Femur (tissue), 1 donor: ENCODE measurements around the gene GATC.

ENCODE experiments used
- DNase-seq: peaks from one replicate; pipeline ENCODE4 v3.0.0-alpha.2; 2017

The GATC gene, protein sequence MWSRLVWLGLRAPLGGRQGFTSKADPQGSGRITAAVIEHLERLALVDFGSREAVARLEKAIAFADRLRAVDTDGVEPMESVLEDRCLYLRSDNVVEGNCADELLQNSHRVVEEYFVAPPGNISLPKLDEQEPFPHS

GRCh38 chr12:120445911-120446843 lies at the start of gene GATC, which contains the start of gene TRIAP1:
Gene GATC, plus strand, starts transcription at chr12:120446444. Its CDS starts 37 bp downstream, at chr12:120446481.
Gene TRIAP1, minus strand, starts transcription at chr12:120446384. Its CDS starts 12 bp downstream, at chr12:120446372.
- DNase-seq = peak; percentile 93

DNA sequence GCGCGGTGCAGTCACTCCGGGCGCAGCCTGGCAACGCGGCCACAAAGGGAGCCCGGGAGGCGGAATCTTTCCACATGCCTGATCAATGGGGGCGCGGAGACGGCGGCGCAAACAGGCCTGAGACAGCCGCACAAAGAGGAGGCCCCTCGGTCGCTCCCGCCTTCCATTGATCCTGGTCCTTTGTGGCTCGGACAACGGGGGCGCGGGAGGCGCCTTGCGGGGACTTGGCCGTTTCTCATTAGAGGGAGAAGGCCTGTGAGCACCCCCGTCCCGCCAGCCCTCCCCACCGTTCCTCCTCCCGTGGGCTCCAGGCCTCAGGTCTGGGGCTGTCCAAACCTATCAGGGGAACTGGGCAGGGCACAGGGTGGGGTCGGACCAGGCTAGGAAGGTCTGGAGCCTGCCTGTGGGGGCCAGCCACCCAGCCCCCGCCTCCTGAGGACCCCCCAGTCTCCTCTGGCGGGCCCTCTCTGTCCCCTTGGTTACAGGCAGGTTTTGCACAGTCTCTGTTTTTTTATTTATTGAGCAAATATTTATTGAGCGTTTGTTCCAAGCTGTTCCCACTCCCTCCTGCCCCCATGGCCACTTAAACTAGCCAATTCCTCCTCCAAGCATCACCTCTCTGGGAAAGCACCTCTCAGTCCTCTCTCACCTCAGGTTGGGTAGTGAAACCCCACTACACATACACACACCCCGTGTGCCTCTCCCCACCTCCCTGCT lies 48.3 kb upstream of the GATC start:
- no peak for DNase-seq

DNA sequence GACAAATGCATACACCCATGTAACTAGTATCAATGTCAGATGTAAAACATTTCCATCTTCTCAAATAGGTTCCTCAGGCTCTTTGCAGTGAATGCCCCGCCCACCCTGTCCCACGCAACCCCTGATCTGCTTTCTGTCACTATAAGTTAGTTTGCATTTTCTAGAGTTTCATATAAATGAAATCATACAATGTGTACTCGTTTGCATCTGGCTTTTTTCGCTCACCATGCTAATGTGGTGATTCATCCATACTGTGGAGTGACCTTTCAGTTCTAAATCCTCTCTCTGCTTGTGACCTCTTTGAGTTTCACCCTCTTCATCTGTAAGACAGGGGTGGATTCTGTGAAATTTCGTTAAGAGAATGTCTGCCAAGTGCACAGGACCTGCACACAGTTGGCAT lies 46.7 kb upstream of the GATC start:
- DNase-seq = no peak

DNA sequence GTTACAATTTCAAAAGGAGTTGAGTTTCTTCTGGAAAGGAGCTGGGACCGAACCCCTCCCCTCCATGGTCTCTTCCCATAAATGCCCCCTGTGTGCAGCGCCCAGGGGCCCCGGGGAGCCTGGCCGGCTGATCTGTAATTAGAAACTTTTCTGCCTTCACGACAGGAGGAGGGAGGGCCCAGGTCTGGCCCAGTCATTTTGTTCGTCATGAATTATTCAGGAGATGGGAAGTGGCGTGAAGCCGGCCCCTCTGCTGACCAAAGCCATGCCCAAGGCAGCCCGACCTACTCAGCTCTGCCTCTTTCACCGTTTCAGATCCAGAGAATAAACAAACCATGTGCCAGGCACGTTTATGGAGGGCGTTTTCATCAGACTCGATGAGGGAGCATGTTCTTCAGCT lies 44.0 kb upstream of the GATC start:
- DNase-seq = peak; percentile 39

- no peak for DNase-seq
These were observed 42.4 kb upstream of the GATC start for GRCh38 chr12:120403869-120404268.

DNA sequence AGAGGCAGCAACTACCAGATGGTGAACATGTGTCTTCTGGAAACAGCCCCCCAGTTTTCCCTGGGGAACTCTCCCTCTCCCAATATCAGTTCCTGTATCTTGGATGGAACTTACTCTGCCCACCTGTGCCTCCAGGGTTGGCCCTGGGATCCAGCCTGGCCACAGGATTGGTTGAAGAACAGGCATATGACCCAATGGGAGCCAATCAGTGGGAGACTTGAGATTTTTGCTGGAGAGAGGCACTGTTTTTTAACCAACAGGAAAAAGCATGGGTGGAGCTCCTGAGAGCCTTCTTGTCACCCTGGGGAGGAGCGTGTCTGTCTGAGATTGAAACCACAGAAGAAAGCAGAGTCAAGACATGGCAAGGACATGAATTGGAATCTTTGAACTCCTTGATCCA lies 42.0 kb upstream of the GATC start:
- no peak for DNase-seq

DNA sequence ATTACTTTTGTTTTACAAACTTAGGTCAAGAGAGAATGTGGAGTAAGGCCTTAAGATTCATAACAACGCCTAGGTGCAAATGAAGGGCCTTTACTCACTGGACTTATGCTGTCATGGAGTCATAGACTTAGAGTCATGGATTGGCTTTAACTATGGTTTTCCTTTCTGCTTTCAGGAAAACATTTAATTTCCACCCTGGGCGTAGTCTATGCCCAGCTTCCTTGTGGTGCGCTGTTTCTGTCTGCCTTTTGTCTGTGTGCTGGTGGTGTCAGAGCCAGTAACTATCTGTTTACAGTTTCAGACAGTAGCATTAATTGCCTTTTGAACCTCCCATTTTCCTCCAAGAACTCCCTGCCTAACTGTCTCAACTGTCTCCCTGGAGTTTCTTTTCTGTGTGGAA lies 40.2 kb upstream of the GATC start:
- no peak for DNase-seq

DNA sequence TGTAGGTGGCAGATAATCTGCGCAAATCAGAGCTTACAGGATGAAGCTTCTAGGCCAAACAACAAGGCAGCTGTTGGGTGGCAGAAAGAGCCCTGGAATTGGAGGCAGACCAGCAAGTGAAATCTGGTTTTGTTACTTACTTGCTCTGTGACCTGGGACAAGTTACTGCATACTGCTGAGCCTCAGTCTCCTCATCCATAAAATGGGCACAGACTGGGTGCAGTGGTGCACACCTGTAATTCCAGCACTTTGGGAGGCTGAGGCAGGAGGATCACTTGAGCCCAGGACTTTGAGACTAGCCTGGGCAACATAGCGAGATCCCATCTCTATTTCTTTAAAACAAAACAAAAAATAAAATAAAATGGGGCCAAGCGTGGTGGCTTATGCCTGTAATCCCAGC lies 39.7 kb upstream of the GATC start:
- no peak for DNase-seq

- DNase-seq = no peak
These were observed 37.5 kb upstream of the GATC start for GRCh38 chr12:120408771-120409170.

GRCh38 chr12:120412421-120412820 lies 33.8 kb upstream of the GATC start:
- no peak for DNase-seq

GRCh38 chr12:120413901-120414695 lies 32.1 kb upstream of the GATC start:
- no peak for DNase-seq

GRCh38 chr12:120416490-120417216 lies 29.6 kb upstream of the GATC start:
- DNase-seq = no peak

DNA sequence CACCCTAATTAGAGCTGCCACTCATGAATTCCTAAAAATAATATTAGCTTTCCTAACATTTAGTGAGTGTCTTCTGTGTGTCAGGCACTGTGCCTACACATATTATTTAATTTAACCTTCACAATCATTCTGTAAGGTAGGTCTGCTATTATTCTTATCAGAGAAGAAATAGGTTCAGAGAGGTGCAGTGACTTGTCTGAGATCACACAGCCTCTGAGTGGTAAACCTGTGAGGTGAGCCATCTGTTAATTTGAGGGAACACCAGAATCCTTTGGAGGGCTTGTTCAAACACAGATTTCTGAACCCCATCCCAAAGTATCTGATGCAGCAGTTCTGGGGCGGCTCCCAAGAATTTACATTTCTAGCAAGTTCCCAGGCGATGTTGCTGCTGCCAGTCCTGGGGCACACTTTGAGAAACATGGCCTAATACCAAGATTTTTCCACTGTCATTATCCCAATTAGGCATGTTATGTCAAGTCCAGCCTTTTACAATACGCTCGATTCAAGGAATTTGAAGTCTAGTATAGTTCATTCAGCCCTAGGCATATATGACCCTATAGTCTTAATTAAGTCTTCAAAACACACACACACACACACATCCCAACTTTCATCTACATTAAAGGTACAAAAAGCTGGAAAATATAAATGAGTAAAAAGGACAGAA lies 28.2 kb upstream of the GATC start:
- no peak for DNase-seq

DNA sequence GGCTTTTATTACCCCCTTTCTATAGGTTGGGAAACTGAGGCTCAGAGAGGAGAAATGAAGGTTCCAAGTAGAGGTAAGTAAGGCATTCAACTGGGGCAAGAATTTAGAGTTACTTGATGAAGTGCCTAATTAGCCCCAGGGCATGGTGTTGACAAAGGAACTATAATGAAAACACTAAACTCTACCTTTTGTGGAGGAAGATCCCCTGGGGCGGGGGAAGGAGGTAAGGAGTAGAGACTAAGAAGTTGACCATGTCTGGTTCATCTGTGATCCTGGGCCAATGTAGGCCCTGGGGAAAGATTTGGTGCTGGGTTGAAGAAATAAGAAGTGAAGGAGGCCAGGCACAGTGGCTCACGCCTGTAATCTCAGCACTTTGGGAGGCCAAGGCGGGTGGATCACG lies 24.5 kb upstream of the GATC start:
- DNase-seq = no peak

DNA sequence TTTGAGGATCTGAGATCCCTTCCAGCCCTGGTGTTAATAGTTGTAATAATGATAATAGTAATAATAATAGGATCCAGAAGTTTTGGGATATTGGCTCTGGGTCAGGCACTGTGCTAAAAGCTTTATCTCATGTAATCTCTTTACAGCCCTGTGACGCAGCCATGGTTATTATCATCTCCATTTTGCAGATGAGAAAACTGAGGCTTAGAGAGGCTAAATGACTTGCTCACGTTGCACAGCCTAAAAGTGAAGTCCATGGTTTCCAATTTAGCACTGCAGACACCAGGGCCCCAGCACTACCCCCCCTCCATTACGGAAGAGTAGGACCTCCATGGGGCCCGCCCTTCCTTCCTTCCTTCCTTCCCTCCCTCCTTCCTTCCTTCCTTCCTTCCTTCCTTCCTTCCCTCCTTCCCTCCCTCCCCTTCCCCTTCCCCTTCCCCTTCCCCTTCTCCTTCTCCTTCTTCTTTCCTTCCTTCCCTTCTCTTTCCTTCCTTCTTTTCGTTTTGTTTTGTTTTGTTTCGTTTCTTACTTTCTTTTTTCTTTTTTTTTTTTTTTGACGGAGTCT lies 23.3 kb upstream of the GATC start:
- DNase-seq = no peak

DNA sequence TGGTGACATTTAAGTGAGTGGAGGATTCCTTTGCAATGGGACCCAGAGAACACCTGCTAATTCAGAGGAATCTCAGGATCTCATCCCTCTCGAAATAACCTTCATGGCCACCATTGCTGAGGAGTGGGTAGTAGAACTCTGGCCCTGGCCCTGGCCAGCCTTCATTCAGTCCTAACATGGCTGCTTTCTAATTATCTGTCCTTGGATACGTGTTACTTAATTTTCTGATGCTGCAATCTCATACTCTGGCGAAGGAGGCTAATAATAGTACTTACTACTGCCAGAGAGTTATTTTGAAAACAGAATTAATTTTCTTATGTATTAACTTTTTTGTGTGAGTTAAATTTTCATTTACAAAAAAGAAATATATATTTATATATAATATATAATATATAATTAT lies 20.4 kb upstream of the GATC start:
- DNase-seq = no peak

GRCh38 chr12:120428597-120429229 lies 17.5 kb upstream of the GATC start:
- no peak for DNase-seq

GRCh38 chr12:120429368-120429767 lies 16.9 kb upstream of the GATC start:
- no peak for DNase-seq

DNA sequence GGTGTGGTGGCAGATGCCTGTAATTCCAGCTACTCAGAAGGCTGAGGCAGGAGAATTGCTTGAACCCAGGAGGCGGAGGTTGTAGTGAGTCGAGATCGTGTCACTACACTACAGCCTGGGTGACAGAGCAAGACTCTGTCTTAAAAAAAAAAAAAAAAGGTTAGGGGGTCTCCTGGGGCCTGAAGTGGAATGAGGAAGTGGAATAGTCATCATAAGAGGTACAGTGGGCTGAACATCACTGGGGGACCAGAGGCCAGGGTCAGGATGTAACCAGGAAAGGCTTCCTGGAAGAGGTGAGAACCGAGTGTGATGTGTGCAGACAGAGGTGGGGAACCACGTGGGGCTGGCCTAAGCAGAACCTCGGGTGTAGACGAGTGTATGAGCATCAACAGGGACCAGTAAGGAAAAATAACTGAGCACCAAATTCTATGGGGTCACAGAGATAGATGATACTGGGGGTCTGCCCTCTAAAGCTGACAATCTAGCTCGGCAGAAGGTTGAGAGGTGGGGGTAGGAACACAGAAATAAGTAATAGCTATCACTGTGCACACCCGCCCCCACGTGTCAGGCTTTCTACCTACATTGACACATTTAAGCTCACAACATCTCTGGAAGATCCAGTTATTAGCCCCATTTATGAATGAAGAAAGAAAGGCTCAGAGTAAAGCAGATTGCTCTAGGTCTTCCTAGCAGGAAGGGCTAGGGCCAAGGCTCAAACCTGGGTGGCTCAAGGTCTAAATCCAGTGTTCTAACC lies 13.3 kb upstream of the GATC start:
- no peak for DNase-seq
